Stimulated activated naive CD4-positive, alpha-beta T cell treated with Interleukin-2 at 50 U/mL for 16 hours (primary cell): ENCODE measurements around the gene LRRC71.

Source experiments
- DNase-seq: peaks from one replicate; lab custom pipeline; 2025; lab: John Stamatoyannopoulos, UW

Gene LRRC71

GRCh38 chr1:156892190-156893047, 28.0 kb upstream of the LRRC71 start:
- DNase-seq, result peak; percentile 79

- DNase-seq, result no peak
Observed at GRCh38 chr1:156893048-156893953, 27.1 kb upstream of the LRRC71 start, which contains the start of gene PEAR1. Gene PEAR1 (plus strand): TSS chr1:156893718. CDS start chr1:156903927, 10,209 bp downstream.

GRCh38 chr1:156894001-156894400, 26.4 kb upstream of the LRRC71 start:
- DNase-seq, result no peak

GRCh38 chr1:156894711-156895454, 25.5 kb upstream of the LRRC71 start:
- no peak for DNase-seq

GRCh38 chr1:156895455-156895812, 25.0 kb upstream of the LRRC71 start:
- DNase-seq, result no peak

GRCh38 chr1:156895927-156896326, 24.5 kb upstream of the LRRC71 start:
- DNase-seq, result no peak

GRCh38 chr1:156896490-156897033, 23.9 kb upstream of the LRRC71 start:
- DNase-seq, result no peak

- no peak for DNase-seq
Observed at GRCh38 chr1:156897078-156897825, 23.2 kb upstream of the LRRC71 start.

- DNase-seq, result no peak
Observed at GRCh38 chr1:156898161-156898566, 22.3 kb upstream of the LRRC71 start.

GRCh38 chr1:156898971-156899664, 21.3 kb upstream of the LRRC71 start:
- no peak for DNase-seq

GRCh38 chr1:156899956-156900718, 20.3 kb upstream of the LRRC71 start:
- no peak for DNase-seq

- DNase-seq, result no peak
Observed at GRCh38 chr1:156900896-156901589, 19.4 kb upstream of the LRRC71 start.

GRCh38 chr1:156901590-156901900, 18.9 kb upstream of the LRRC71 start:
- DNase-seq, result no peak

GRCh38 chr1:156901966-156902915, 18.2 kb upstream of the LRRC71 start:
- DNase-seq, result no peak

- DNase-seq, result no peak
Observed at GRCh38 chr1:156903328-156904091, 16.9 kb upstream of the LRRC71 start.

- DNase-seq, result no peak
Observed at GRCh38 chr1:156904187-156904959, 16.1 kb upstream of the LRRC71 start.

- no peak for DNase-seq
Observed at GRCh38 chr1:156905176-156905575, 15.3 kb upstream of the LRRC71 start.
